Liver (tissue), 9 donors: ENCODE data around the gene COBL. TPM values are rescaled to one million over a fixed set of nuclear protein-coding genes. Genes with fewer than 3 reads are reported as not detected.

ENCODE experiments used
- DNase-seq: peaks from one replicate; pipeline ENCODE4 v3.0.0-alpha.2; 2017; ENCODE audit warnings: low spot score
- H3K27ac ChIP-seq, 2 donors: one replicate each; pipeline ENCODE4 v1.7.0; 2013; ENCODE audit warnings: inconsistent platforms in 2 of 2, low read length in 2 of 2, control low read depth in 1 of 2, low read depth in 1 of 2, mild to moderate bottlenecking in 1 of 2
- H3K27me3 ChIP-seq, 4 donors: one replicate each; pipeline versions ENCODE4 v1.6.1 to v1.7.0; 2013; ENCODE audit warnings: low read length in 3 of 4, inconsistent platforms in 1 of 4, mild to moderate bottlenecking in 1 of 4, moderate library complexity in 1 of 4; ENCODE audit not compliant: control insufficient read depth in 4 of 4, insufficient read depth in 4 of 4
- H3K36me3 ChIP-seq, 4 donors: one replicate each; pipeline versions ENCODE4 v1.6.1 to v1.7.0; 2013; ENCODE audit warnings: low read length in 3 of 4, mild to moderate bottlenecking in 3 of 4, low read depth in 1 of 4, moderate library complexity in 1 of 4; ENCODE audit not compliant: control insufficient read depth in 4 of 4, insufficient read depth in 3 of 4
- H3K4me1 ChIP-seq, 4 donors: one replicate each; pipeline versions ENCODE4 v1.6.1 to v1.7.0; 2013; ENCODE audit warnings: low read length in 3 of 4, mild to moderate bottlenecking in 3 of 4, moderate library complexity in 1 of 4; ENCODE audit not compliant: control insufficient read depth in 4 of 4, insufficient read depth in 4 of 4
- H3K4me3 ChIP-seq, 3 donors: one replicate each; pipeline versions ENCODE4 v1.6.1 to v1.7.0; 2013; ENCODE audit warnings: low read length in 3 of 3, control low read depth in 1 of 3, low read depth in 1 of 3, mild to moderate bottlenecking in 1 of 3
- H3K9ac ChIP-seq, 2 donors: one replicate each; pipeline ENCODE4 v1.7.0; 2013; ENCODE audit warnings: low read length in 2 of 2, mild to moderate bottlenecking in 2 of 2, moderate library complexity in 2 of 2, control low read depth in 1 of 2, low read depth in 1 of 2
- H3K9me3 ChIP-seq, 4 donors: one replicate each; pipeline versions ENCODE4 v1.6.1 to v1.7.0; 2013; ENCODE audit warnings: low read length in 3 of 4; ENCODE audit not compliant: control insufficient read depth in 4 of 4
- EGR1 ChIP-seq, 2 donors: IDR thresholded peaks; 2 replicates each; pipeline ENCODE4 v1.6.1; 2016 to 2018; ENCODE audit warnings: antibody characterized with exemption in 2 of 2, low read depth in 2 of 2
- FOXA1 ChIP-seq: IDR thresholded peaks from 2 replicates; pipeline ENCODE4 v1.6.1; 2016; ENCODE audit warnings: antibody characterized with exemption
- FOXA2 ChIP-seq: IDR thresholded peaks from 2 replicates; pipeline ENCODE4 v1.6.1; 2016; ENCODE audit warnings: antibody characterized with exemption
- GABPA ChIP-seq, 2 donors: IDR thresholded peaks in 1 of 2; conservative IDR thresholded peaks in 1 of 2; 2 replicates each; pipeline ENCODE4 v1.6.1; 2016; ENCODE audit warnings: antibody characterized with exemption in 2 of 2, mild to moderate bottlenecking in 1 of 2, moderate library complexity in 1 of 2
- HNF4A ChIP-seq, 2 donors: conservative IDR thresholded peaks; 2 replicates each; pipeline ENCODE4 v1.6.1; 2016; ENCODE audit warnings: antibody characterized with exemption in 2 of 2, mild to moderate bottlenecking in 2 of 2
- HNF4G ChIP-seq: IDR thresholded peaks from 2 replicates; pipeline ENCODE4 v1.6.1; 2016; ENCODE audit warnings: antibody characterized with exemption
- JUND ChIP-seq, 2 donors: IDR thresholded peaks; 2 replicates each; pipeline ENCODE4 v1.6.1; 2016; ENCODE audit warnings: antibody characterized with exemption in 2 of 2
- NR2F2 ChIP-seq: IDR thresholded peaks from 2 replicates; pipeline ENCODE4 v1.6.1; 2016; ENCODE audit warnings: antibody characterized with exemption
- RAD21 ChIP-seq, 2 donors: IDR thresholded peaks; 2 replicates each; pipeline ENCODE4 v1.6.1; 2016; ENCODE audit warnings: antibody characterized with exemption in 2 of 2, mild to moderate bottlenecking in 2 of 2
- RXRA ChIP-seq, 2 donors: IDR thresholded peaks; 2 replicates each; pipeline ENCODE4 v1.6.1; 2017 to 2018; ENCODE audit warnings: antibody characterized with exemption in 2 of 2, mild to moderate bottlenecking in 1 of 2
- SP1 ChIP-seq: IDR thresholded peaks from 2 replicates; pipeline ENCODE4 v1.6.1; 2018; ENCODE audit warnings: antibody characterized with exemption, mild to moderate bottlenecking
- TAF1 ChIP-seq: conservative IDR thresholded peaks from 2 replicates; pipeline ENCODE4 v1.6.1; 2016; ENCODE audit warnings: antibody characterized with exemption, mild to moderate bottlenecking
- YY1 ChIP-seq: IDR thresholded peaks from 2 replicates; pipeline ENCODE4 v1.6.1; 2016; ENCODE audit warnings: antibody characterized with exemption, mild to moderate bottlenecking
- WGBS: extraction: QIAGEN DNeasy Blood & Tissue Kit; methylation state at CpG from one replicate; pipeline ENCODE4 v1.1.7; 2013; 5-methylcytosine and 5-hydroxymethylcytosine counted together
- polyA plus RNA-seq, 2 donors: library from polyadenylated mRNA; stranded (reverse) in 1 of 2; unstranded in 1 of 2; fragments of 200-250 nt in 1 of 2; fragments of >200 nt in 1 of 2; fragmentation: Nextera tagmentation in 1 of 2; extraction: Ambion mirVana in 1 of 2; gene quantifications; one replicate each; pipeline versions ENCODE4 v1.2.1 to v1.2.3, GENCODE V29; 2013 to 2015
- total RNA-seq, 2 donors: library from RNA; depleted of rRNA; stranded (reverse); fragments of >200 nt; gene quantifications; one replicate each; pipeline ENCODE4 v1.2.3, GENCODE V29; 2014
- TF ChIP-seq, protein P1 (sequence below): IDR thresholded peaks from 2 replicates; pipeline ENCODE4 v1.6.1; 2016; ENCODE audit warnings: antibody characterized with exemption
- TF ChIP-seq, protein P2 (sequence below): IDR thresholded peaks from 2 replicates; pipeline ENCODE4 v1.6.1; 2016; ENCODE audit warnings: antibody characterized with exemption
- TF ChIP-seq, protein P3 (sequence below): IDR thresholded peaks from 2 replicates; pipeline ENCODE4 v1.6.1; 2016; ENCODE audit warnings: antibody characterized with exemption, mild to moderate bottlenecking
- TF ChIP-seq, protein P4 (sequence below): fragments of 150-350 bp; IDR thresholded peaks from 2 replicates; pipeline ENCODE4 v1.5.1; 2017; ENCODE audit warnings: improper control_type of control experiment, low read depth, low read length; ENCODE audit not compliant: missing input control
- donor health status: healthy.
- donor health status: healthy.
- donor health status: healthy.
- donor health status: healthy.
- donor health status: healthy.

The COBL gene
- total and polyA plus RNA-seq, 4 donors: 5.8 to 18.7 (median 10.7) TPM

DNA sequence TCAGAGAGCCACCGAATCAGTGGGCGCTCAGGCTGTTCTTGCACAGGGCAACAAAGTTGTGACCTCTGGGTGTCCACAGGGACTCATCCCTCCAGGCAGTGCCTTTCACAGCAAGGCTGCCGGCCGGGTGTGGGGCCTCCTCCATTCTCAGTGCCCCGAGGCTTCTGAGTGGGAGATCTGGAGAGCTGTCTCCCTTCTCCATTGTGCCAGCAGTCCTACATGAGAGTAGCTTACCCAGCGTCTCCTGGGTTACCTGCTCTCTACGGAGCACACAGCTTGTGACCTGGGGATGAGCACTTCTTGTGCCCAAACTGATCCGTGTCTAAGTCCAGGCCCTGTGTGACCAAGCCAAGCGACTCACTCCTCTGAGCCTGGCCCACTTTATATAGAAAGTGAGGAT is 293.1 kb downstream of the COBL start:
- H3K27me3 ChIP-seq: no peaks in the 10 kb centered on the region
- peak; percentile 5 for DNase-seq
- no peak overlapping the region for H3K27ac ChIP-seq
- TF ChIP-seq JUND (IDR thresholded peaks at IDR 0.05): no peak
- TF ChIP-seq, protein P1, sequence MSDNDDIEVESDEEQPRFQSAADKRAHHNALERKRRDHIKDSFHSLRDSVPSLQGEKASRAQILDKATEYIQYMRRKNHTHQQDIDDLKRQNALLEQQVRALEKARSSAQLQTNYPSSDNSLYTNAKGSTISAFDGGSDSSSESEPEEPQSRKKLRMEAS: no peak
- TF ChIP-seq EGR1 (IDR thresholded peaks at IDR 0.05; ENCODE audit: low read depth in 2 of 2): no peak
- TF ChIP-seq YY1: no peak
- no peak for TF ChIP-seq NR2F2
- TF ChIP-seq, protein P2, sequence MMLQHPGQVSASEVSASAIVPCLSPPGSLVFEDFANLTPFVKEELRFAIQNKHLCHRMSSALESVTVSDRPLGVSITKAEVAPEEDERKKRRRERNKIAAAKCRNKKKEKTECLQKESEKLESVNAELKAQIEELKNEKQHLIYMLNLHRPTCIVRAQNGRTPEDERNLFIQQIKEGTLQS: no peak
- no peak for TF ChIP-seq HNF4G
- TF ChIP-seq RAD21 (IDR thresholded peaks at IDR 0.05): no peak
- TF ChIP-seq, protein P3, sequence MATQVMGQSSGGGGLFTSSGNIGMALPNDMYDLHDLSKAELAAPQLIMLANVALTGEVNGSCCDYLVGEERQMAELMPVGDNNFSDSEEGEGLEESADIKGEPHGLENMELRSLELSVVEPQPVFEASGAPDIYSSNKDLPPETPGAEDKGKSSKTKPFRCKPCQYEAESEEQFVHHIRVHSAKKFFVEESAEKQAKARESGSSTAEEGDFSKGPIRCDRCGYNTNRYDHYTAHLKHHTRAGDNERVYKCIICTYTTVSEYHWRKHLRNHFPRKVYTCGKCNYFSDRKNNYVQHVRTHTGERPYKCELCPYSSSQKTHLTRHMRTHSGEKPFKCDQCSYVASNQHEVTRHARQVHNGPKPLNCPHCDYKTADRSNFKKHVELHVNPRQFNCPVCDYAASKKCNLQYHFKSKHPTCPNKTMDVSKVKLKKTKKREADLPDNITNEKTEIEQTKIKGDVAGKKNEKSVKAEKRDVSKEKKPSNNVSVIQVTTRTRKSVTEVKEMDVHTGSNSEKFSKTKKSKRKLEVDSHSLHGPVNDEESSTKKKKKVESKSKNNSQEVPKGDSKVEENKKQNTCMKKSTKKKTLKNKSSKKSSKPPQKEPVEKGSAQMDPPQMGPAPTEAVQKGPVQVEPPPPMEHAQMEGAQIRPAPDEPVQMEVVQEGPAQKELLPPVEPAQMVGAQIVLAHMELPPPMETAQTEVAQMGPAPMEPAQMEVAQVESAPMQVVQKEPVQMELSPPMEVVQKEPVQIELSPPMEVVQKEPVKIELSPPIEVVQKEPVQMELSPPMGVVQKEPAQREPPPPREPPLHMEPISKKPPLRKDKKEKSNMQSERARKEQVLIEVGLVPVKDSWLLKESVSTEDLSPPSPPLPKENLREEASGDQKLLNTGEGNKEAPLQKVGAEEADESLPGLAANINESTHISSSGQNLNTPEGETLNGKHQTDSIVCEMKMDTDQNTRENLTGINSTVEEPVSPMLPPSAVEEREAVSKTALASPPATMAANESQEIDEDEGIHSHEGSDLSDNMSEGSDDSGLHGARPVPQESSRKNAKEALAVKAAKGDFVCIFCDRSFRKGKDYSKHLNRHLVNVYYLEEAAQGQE: no peak
- no peak for TF ChIP-seq SP1
- TF ChIP-seq, protein P4, sequence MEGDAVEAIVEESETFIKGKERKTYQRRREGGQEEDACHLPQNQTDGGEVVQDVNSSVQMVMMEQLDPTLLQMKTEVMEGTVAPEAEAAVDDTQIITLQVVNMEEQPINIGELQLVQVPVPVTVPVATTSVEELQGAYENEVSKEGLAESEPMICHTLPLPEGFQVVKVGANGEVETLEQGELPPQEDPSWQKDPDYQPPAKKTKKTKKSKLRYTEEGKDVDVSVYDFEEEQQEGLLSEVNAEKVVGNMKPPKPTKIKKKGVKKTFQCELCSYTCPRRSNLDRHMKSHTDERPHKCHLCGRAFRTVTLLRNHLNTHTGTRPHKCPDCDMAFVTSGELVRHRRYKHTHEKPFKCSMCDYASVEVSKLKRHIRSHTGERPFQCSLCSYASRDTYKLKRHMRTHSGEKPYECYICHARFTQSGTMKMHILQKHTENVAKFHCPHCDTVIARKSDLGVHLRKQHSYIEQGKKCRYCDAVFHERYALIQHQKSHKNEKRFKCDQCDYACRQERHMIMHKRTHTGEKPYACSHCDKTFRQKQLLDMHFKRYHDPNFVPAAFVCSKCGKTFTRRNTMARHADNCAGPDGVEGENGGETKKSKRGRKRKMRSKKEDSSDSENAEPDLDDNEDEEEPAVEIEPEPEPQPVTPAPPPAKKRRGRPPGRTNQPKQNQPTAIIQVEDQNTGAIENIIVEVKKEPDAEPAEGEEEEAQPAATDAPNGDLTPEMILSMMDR: no peak
- TF ChIP-seq GABPA (IDR thresholded peaks at IDR 0.05 in 1 of 2, conservative IDR thresholded peaks at IDR 0.05 in 1 of 2): no peak
- TF ChIP-seq FOXA2: no peak
- no peak for TF ChIP-seq HNF4A (conservative IDR thresholded peaks at IDR 0.05)
- TF ChIP-seq RXRA (IDR thresholded peaks at IDR 0.05): no peak
- TF ChIP-seq TAF1: no peak
- no peak overlapping the region for H3K4me3 ChIP-seq
- H3K9me3 ChIP-seq: no peaks in the 10 kb centered on the region
- 94% methylated on average over 9 of the region's 9 CpGs for WGBS
- H3K9ac ChIP-seq: no peak overlapping the region
- peaks cover 0 to 33% (median 11%) of the 10 kb centered on the region in 4 donors for H3K36me3 ChIP-seq
- H3K4me1 ChIP-seq: no peaks in the 10 kb centered on the region

DNA sequence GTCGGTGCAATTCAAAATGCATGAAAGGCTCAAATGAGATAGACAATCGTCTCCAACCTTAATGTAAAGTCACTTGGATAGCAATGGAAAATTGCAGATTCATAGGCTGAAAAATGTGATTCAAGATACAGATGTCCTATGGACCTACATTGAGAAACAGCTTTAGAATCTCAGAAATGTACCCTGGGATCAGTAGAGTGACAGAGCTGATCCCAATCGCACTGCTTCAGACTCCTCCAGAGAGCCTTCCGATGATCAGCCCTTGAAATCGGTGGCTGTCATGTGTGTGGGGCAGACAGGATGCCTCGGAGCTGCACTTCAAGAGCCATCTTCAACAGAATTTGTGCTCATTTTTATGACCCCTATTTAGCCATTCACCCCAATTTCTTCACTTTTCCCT is 293.8 kb downstream of the COBL start:
- Histone ChIP-seq H3K4me1 (no peaks in the 10 kb centered on the region), H3K4me3 (no peak overlapping the region), H3K9me3 (no peaks in the 10 kb centered on the region), H3K9ac (no peak overlapping the region), H3K27me3 (no peaks in the 10 kb centered on the region), H3K27ac (no peak overlapping the region), H3K36me3 (peaks cover 0 to 27% (median 4%) of the 10 kb centered on the region in 4 donors)
- TF ChIP-seq SP1 (no peak), YY1 (no peak), JUND (IDR thresholded peaks at IDR 0.05) (no peak), TAF1 (no peak), HNF4A (conservative IDR thresholded peaks at IDR 0.05) (no peak), RXRA (IDR thresholded peaks at IDR 0.05) (no peak), RAD21 (IDR thresholded peaks at IDR 0.05) (no peak), GABPA (IDR thresholded peaks at IDR 0.05 in 1 of 2, conservative IDR thresholded peaks at IDR 0.05 in 1 of 2) (no peak), FOXA2 (no peak), FOXA1 (no peak), HNF4G (no peak)
- TF ChIP-seq, protein P3: no peak
- TF ChIP-seq, protein P2: no peak
- peak; percentile 12 for DNase-seq
- 95% methylated on average over 6 of the region's 6 CpGs for WGBS
